KBM-7 (cell line): Measurements from ENCODE around the gene INO80D.
"Not testable (repeated sequence)": the region's sequence is repeated elsewhere in the genome, so short reads cannot be mapped to it uniquely, and the experiment has no call there.

ENCODE experiments used
- DNase-seq: peaks from one replicate; pipeline ENCODE4 v3.0.0-alpha.2; 2015
- in situ Hi-C: fragments of 300-500 bp; cut with MboI; formaldehyde crosslinking; loops from 2 replicates; pipeline ENCODE4 v1.14.3; 2020; ENCODE audit warnings: low sequenced_read_pairs, low pct_unique_long_range_greater_than_20kb, mixed read lengths

The INO80D gene

GRCh38 chr2:206085742-206086445 lies at the start of gene INO80D:
Gene INO80D, minus strand, starts transcription at chr2:206086174. Its CDS starts 23,158 bp downstream, at chr2:206063016.
- in situ Hi-C loops: no loop called here
- DNase-seq: peak; percentile 91

- peak; percentile 14 for DNase-seq
These were observed 41.7 kb upstream of the INO80D start for GRCh38 chr2:206127656-206128055.

GRCh38 chr2:206125901-206126300 lies 39.9 kb upstream of the INO80D start:
- in situ Hi-C loops: no loop called here
- no peak for DNase-seq

More at GRCh38 chr2:206127656-206128055, 41.7 kb upstream of the INO80D start:
- in situ Hi-C loops: no loop called here

- in situ Hi-C loops, DNase-seq: not testable (repeated sequence)
These were observed 36.6 kb upstream of the INO80D start for GRCh38 chr2:206122569-206122968.

- no peak for DNase-seq
- in situ Hi-C loops: no loop called here
These were observed 30.3 kb upstream of the INO80D start for GRCh38 chr2:206116278-206116677.

- in situ Hi-C loops: no loop called here
These were observed 29.1 kb upstream of the INO80D start for GRCh38 chr2:206115026-206115578.

GRCh38 chr2:206112846-206113547 lies 27.0 kb upstream of the INO80D start:
- in situ Hi-C loops: no loop called here
- no peak for DNase-seq

More at GRCh38 chr2:206115026-206115578, 29.1 kb upstream of the INO80D start:
- no peak for DNase-seq

GRCh38 chr2:206112108-206112507 lies 26.1 kb upstream of the INO80D start:
- no peak for DNase-seq
- in situ Hi-C loops: no loop called here

GRCh38 chr2:206108713-206109112 lies 22.7 kb upstream of the INO80D start:
- no peak for DNase-seq
- in situ Hi-C loops: no loop called here

- in situ Hi-C loops: no loop called here
- DNase-seq: no peak
These were observed 19.6 kb upstream of the INO80D start for GRCh38 chr2:206105541-206105940.

GRCh38 chr2:206105038-206105437 lies 19.1 kb upstream of the INO80D start:
- in situ Hi-C loops: no loop called here
- DNase-seq: no peak

- in situ Hi-C loops, DNase-seq: not testable (repeated sequence)
These were observed 12.9 kb upstream of the INO80D start for GRCh38 chr2:206098872-206099271.

- in situ Hi-C loops: no loop called here
- no peak for DNase-seq
These were observed 12.5 kb upstream of the INO80D start for GRCh38 chr2:206098471-206098870.

- in situ Hi-C loops: no loop called here
- no peak for DNase-seq
These were observed 10.9 kb upstream of the INO80D start for GRCh38 chr2:206096876-206097275.

- peak; percentile 79 for DNase-seq
- in situ Hi-C loops: no loop called here
These were observed 9.8 kb upstream of the INO80D start for GRCh38 chr2:206095536-206096332.

- DNase-seq: no peak
- in situ Hi-C loops: no loop called here
These were observed 6.3 kb upstream of the INO80D start for GRCh38 chr2:206092297-206092696.

- in situ Hi-C loops: no loop called here
- DNase-seq: no peak
These were observed 2.3 kb upstream of the INO80D start for GRCh38 chr2:206088248-206088647.

GRCh38 chr2:206086716-206087350 lies 859 bp upstream of the INO80D start:
- DNase-seq: peak; percentile 43
- in situ Hi-C loops: no loop called here
